Activated CD4-positive, CD25-positive, alpha-beta regulatory T cell (primary cell): ENCODE data around the gene ZPR1.
A peak's percentile ranks its signal among the peaks of the same experiment; 100 is the strongest.

ENCODE experiments used
- DNase-seq, 4 experiments: peaks; one replicate each; lab custom pipeline; 2025; lab: John Stamatoyannopoulos, UW

ZPR1 gene

DNA sequence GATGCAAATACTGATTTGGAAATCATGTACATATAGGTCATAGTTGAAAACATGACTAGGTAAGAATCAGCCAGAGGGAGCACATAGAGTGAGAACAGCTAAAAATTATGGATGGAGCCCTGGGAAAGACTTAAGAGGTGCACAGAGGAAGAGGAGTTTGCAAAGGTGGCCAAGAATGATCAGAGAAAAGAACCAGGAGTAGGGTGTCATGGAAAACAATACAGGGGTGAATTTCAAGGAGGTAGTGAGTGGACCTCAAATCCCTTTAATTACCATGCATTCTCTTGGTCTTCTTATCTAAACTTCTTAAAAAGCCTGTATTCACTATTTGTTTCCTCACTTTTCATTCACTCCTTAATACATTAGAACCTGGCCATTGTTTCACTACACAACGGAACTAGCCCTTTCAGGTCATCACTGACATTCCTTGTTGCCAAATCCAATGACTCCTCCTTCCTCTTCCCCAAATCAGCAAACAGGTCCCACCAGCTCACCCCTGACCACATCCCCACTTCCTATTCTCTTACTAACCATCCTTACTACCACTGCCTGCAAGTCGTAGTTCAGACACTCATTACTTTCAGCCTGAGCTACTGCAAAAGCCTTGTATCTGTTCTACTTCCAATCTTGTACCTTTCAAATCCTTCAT lies 37.6 kb downstream of the ZPR1 start:
- DNase-seq: no peak

DNA sequence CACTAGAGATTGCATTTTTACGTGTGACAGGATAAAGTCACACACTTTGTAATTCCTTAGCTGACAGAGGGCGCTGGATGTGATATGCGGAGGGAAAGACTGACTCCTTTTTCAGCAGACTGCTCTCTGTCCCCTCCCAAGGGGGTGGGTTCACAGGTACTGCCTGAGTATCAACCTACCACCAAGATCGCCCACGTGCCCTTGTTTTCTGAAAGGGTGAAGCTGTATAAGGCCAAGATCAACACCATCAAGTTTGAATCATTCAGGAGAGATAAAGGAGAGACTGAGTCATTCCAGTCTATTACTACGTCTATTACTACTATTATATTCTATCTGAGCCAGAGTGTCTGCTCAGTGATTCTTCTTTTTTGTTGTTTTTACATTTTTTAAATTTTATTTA lies 45.7 kb downstream of the ZPR1 start:
- DNase-seq: no peak

DNA sequence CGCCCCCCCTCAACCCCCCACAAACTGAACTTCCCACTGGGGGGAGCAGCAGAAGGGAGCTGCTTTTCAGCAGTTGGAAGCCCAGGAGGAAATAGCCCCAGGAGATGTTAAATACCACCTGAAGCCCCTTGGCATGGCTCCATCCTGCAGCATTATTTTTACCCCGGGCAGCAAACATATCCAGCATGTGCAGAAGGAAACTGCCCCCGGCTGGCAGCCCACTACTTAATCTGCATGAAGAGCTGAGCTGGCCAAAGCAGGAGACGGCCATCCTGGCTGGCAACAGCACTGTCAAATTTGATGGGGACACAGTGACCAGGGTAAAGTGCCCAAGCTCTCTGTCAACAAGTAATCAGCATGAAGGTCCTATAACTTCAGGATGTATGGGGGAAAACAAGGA lies 47.1 kb downstream of the ZPR1 start:
- no peak for DNase-seq

DNA sequence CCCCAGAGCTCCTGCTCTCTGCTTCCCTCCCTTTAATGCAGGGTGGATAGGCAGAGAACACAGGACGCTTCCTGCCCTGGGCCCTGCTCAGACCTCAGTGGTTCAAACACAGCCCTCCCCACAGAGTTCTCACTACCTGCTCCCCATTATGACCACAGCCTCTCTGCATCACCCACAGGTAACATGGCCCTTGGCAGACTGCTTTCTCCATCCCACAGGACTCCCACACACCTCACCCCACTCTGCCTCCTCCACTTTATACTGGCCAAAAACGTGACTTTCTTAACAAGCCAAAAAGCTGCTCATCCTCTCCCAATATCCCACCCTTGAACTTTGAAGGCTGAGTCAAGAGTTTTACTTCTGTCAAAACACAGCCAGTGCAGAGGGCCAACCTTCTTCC lies 48.8 kb downstream of the ZPR1 start:
- DNase-seq: no peak

GRCh38 chr11:116736763-116737162 lies 51.1 kb downstream of the ZPR1 start:
- DNase-seq: no peak

DNA sequence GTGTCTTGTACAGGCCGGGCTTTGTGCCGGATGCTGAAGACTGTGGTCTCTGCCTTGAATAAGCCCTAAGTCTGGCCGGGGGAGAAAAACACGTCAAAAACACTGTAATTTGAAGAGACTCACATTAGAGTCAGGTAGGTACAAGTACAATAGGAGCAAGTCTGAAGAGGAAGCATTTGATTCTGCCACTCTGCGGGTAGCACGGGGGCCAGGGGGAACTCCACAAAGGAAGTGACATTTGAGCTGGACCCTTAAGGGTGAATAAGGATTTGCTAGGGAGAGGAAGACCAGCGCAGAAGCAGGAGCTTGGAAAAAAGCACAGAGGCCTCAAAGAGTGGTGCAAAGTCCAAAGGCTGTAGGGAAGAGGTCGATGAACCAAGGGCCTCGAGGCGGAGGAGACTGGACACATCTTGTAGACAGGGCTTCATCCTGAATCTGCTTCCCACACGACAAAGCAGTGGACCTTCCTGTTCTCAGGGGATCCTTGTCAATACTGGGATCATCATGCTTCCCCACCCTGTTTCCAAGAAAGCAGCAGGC lies 53.8 kb downstream of the ZPR1 start:
- no peak for DNase-seq

GRCh38 chr11:116733043-116733755 lies 54.6 kb downstream of the ZPR1 start:
- no peak for DNase-seq

DNA sequence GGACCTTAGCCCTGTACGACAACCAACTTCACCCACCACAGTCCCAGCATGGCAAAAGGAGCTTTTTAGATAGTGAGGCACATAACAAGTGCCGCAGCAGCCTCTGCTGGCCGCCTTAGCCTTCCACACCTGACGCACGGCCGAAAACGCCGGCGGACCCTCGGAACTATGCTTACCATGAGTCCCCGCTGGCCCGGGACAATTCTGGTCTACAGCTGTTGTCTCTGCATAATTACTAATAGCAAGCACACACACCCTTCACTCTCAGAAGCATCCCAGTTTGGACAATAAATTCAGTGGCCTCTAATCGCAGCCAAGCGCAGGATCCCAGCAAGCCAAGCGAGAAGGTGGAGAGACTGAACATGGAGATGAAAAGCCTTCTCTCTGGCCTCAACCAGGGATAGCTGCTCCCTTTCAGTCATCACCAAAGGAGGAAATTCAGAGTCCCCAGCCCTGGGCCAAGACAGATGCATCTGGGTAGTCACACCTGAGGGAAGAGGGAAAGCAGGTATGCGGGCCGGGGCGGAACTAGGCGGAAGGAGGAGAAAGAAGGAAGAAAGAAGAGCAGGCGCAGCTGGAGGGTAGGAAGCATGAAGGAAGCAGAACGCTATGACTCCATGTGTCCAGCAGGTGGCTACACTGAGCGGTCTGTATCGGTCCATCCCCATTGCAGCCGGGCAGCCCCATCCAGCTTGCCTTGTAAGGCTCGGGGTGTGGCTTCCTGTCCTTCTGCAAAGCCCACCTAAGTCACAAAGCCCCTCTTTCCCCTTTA lies 55.4 kb downstream of the ZPR1 start:
- DNase-seq: peak; percentile 16 to 28 (median 24)

GRCh38 chr11:116731821-116732220 lies 56.0 kb downstream of the ZPR1 start:
- no peak for DNase-seq

- DNase-seq: no peak
Measured at GRCh38 chr11:116731097-116731761, 56.6 kb downstream of the ZPR1 start.

- DNase-seq: no peak
Measured at GRCh38 chr11:116730601-116731000, 57.2 kb downstream of the ZPR1 start.

- no peak for DNase-seq
Measured at GRCh38 chr11:116730241-116730561, 57.6 kb downstream of the ZPR1 start.

GRCh38 chr11:116729501-116730240 lies 58.2 kb downstream of the ZPR1 start:
- no peak for DNase-seq

- no peak for DNase-seq
Measured at GRCh38 chr11:116727990-116728389, 59.8 kb downstream of the ZPR1 start.

DNA sequence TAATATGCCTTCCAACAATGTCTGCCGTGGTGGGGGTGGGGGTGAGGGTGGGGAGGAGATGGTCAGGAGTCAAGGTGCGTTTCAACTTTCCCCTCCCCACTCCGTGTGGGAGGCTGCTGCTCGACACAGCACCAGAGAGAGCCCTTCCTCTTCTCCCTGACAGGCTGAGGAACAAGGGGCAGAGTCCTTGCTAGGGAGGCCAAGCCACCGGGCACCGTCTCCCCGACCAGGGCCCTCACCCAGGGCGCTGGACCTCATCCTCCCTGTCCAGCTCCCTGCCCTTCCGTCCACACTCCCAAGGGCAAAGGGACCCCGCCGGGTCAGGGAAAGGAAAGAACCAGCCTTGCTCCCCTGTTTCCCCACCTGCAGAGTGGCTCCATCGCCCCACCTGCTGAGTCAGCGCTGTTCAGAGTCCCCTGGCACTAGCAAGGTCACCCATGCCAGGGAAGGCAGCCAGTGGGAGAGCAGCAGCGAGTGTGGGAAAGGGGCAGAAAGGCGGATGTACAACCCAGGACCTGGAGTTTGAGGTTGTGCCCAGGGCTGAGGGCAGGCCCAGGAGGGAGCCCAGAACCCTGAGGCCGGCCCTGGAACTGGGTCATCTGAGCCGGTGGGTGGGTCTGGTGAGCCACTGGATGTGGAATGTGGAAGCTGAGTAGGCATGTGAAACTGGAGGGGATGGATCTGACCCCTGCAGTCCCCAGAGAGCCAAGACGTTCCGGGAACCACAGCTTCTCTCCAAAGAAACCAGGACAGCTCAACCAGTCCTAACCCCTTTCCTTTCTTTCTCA lies 62.2 kb downstream of the ZPR1 start:
- DNase-seq: no peak

DNA sequence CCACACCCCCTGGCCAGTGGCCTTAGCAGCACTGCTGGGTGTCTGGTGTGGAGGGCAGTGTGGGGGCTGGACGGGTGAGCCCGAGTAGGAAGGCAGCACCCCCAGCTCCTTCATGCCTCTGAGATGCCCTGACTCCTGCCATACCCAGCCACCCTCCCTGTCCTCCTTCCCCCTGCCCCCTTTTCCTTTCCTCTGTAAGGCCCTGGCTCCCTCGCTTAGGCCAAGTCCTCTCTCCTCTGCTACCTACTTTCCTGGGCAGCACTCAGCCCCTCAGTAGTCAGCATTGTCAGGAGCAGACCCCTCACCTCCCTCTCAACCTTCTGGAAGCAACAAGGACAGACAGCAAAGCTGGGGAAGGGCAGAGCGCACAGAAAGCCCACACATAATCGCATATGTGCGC lies 63.0 kb downstream of the ZPR1 start:
- no peak for DNase-seq
